Kidney (tissue), 14 donors: ENCODE results near the gene NHLH2. TPM values are rescaled to one million over a fixed set of nuclear protein-coding genes. Genes with fewer than 3 reads are reported as not detected.
A peak's percentile ranks its signal among the peaks of the same experiment; 100 is the strongest.

Experiments
- DNase-seq, 5 donors: peaks; one replicate each; pipeline ENCODE4 v3.0.0-alpha.2; 2013 to 2020
- FAIRE-seq: peaks from 2 replicates; lab custom pipeline; 2012; peaks lifted over from hg19 to GRCh38; lab: Jason Lieb, UNC
- H3K27ac ChIP-seq, 2 donors: one replicate each; pipeline ENCODE4 v1.7.0; 2013; ENCODE audit warnings: low read depth in 2 of 2, low read length in 2 of 2, inconsistent platforms in 1 of 2
- H3K27me3 ChIP-seq: one replicate; pipeline ENCODE4 v1.7.1; 2013; ENCODE audit warnings: low read length, inconsistent platforms; ENCODE audit not compliant: control insufficient read depth, insufficient read depth
- H3K36me3 ChIP-seq, 3 donors: one replicate each; pipeline versions ENCODE4 v1.7.0 to v1.7.1; 2013; ENCODE audit warnings: low read length in 3 of 3, control low read depth in 1 of 3, inconsistent platforms in 1 of 3; ENCODE audit not compliant: insufficient read depth in 3 of 3, control insufficient read depth in 2 of 3
- H3K4me1 ChIP-seq, 3 donors: one replicate each; pipeline versions ENCODE4 v1.7.0 to v1.7.1; 2013; ENCODE audit warnings: low read length in 3 of 3, inconsistent platforms in 1 of 3, low read depth in 1 of 3; ENCODE audit not compliant: control insufficient read depth in 2 of 3, insufficient read depth in 2 of 3
- H3K4me3 ChIP-seq, 3 donors: one replicate each; pipeline versions ENCODE4 v1.7.0 to v1.8.1; 2013; ENCODE audit warnings: low read length in 3 of 3, control low read depth in 1 of 3, inconsistent platforms in 1 of 3
- H3K9ac ChIP-seq, 3 donors: one replicate each; pipeline versions ENCODE4 v1.7.0 to v1.7.1; 2013; ENCODE audit warnings: low read length in 3 of 3, control low read depth in 1 of 3, inconsistent platforms in 1 of 3
- H3K9me3 ChIP-seq, 3 donors: one replicate each; pipeline versions ENCODE4 v1.7.0 to v1.7.1; 2013; ENCODE audit warnings: low read length in 3 of 3, control low read depth in 1 of 3, inconsistent platforms in 1 of 3; ENCODE audit not compliant: control insufficient read depth in 2 of 3, insufficient read depth in 1 of 3
- CTCF ChIP-seq: IDR thresholded peaks from 3 replicates; pipeline ENCODE4 v1.5.1; 2012; ENCODE audit warnings: mild to moderate bottlenecking, moderate library complexity, borderline replicate concordance; ENCODE audit not compliant: insufficient read depth; ENCODE audit errors: extremely low read depth
- intact Hi-C: fragments of 100-400 bp; cut with DNase I; formaldehyde crosslinking; loops from one replicate; pipeline ENCODE4 v1.11.1; 2022
- polyA plus RNA-seq: library from polyadenylated mRNA; stranded (reverse); fragments of 350-450 nt; fragmentation: Illumina TruSeq; extraction: RNeasy Lipid Tissue Mini Kit (QIAGEN cat#74804); gene quantifications from one replicate; pipeline ENCODE4 v1.2.3, GENCODE V29; 2014; ENCODE audit warnings: low read depth, low replicate concordance; ENCODE audit not compliant: insufficient read depth
- total RNA-seq: library from RNA; stranded (reverse); fragmentation: NEBNext Ultra II Directional; extraction: Animal tissue kit (Norgen Biotek cat#: 25700); gene quantifications from one replicate; pipeline ENCODE4 v1.2.1, GENCODE V29; 2021
- donor health status: control.
- donor health status: control.
- donor health status: control.
- donor health status: control.
- donor health status: control.
- donor health status: DM: yes; HTN: yes; CAD: no.
- donor health status: Normal renal cell carcinoma (clear cell type).

The NHLH2 gene
- total and polyA plus RNA-seq, 2 donors from 2014 or later = not detected

- intact Hi-C loops = no loop called here
- TF ChIP-seq CTCF = no peak
- peaks cover 28% of the 10 kb centered on the region for H3K27me3 ChIP-seq
These were observed 2.0 kb upstream of the NHLH2 start for GRCh38 chr1:115842948-115843347.

GRCh38 chr1:115839679-115840237, 1.2 kb downstream of the NHLH2 start:
- DNase-seq (peak in 3 of 5 donors; percentile 11 to 45 (median 19)), FAIRE-seq (no peak)
- Histone ChIP-seq H3K4me1 (peaks cover 0 to 13% (median 0%) of the 10 kb centered on the region in 3 donors), H3K27me3 (peaks cover 48% of the 10 kb centered on the region), H3K36me3 (no peaks in the 10 kb centered on the region), H3K4me3 (no peak overlapping the region), H3K27ac (no peak overlapping the region), H3K9me3 (peaks cover 0 to 5% (median 0%) of the 10 kb centered on the region in 3 donors), H3K9ac (no peak overlapping the region)
- intact Hi-C loops = no loop called here
- no peak for TF ChIP-seq CTCF

More at GRCh38 chr1:115842948-115843347, 2.0 kb upstream of the NHLH2 start:
- DNase-seq = no peak
- FAIRE-seq = no peak
- no peak overlapping the region for H3K9ac ChIP-seq
- H3K36me3 ChIP-seq = no peaks in the 10 kb centered on the region
- peaks cover 0 to 5% (median 0%) of the 10 kb centered on the region in 3 donors for H3K9me3 ChIP-seq
- H3K4me3 ChIP-seq = no peak overlapping the region
- H3K27ac ChIP-seq = no peak overlapping the region
- peaks cover 0 to 10% (median 0%) of the 10 kb centered on the region in 3 donors for H3K4me1 ChIP-seq

- H3K27me3 ChIP-seq = peaks cover 48% of the 10 kb centered on the region
- DNase-seq = peak; percentile 35 to 73 (median 61)
- H3K4me3 ChIP-seq = no peak overlapping the region
These were observed 1.8 kb downstream of the NHLH2 start for GRCh38 chr1:115839029-115839678.

More at GRCh38 chr1:115839029-115839678, 1.8 kb downstream of the NHLH2 start:
- Histone ChIP-seq H3K9ac (no peak overlapping the region), H3K9me3 (peaks cover 0 to 4% (median 0%) of the 10 kb centered on the region in 3 donors), H3K36me3 (no peaks in the 10 kb centered on the region), H3K27ac (no peak overlapping the region), H3K4me1 (peaks cover 0 to 13% (median 0%) of the 10 kb centered on the region in 3 donors)
- no peak for TF ChIP-seq CTCF
- no peak for FAIRE-seq
- intact Hi-C loops = no loop called here
